ENCODE data around the gene NOS1. TPM values are rescaled to one million over a fixed set of nuclear protein-coding genes. Genes with fewer than 3 reads are reported as not detected.

NOS1 gene
- total RNA-seq, 1 experiment from 2014 or later, result not detected

DNA sequence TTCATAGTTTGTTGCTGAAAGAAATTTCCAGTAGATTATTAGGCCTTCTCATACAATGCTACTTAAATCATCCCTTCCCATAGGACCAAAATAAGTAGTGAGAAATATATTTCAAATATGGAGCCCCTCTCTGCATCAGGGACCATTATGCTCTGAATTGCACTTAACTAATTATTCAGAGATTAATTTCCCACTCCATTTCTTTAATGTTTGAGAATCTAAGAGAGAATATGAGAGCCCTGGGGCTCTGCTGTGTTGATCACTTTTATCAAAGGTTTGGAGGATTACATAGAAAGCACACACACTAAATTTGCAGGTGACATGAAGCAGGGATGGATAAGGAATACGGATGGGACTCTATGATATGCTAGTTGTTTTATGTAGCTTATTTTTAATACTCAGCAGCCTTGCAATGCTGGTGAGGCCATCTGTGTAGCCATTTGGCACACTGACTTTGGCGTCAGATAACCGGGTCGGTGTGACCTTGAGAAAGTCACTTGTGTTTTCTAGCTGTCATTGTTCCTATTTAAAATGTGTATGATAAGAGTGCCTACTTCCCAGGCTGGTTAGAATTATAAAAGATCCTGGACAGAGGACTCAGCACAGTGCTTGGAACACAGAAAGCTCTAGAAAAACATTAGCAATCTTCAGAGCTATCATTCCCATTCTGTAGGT, 121.2 kb downstream of the NOS1 start:
- BruUV-seq (replicated peaks), result no TSS peak
- peaks cover 8% of the 10 kb centered on the region for H3K9me3 Mint-ChIP-seq (ENCODE audit: unreplicated experiment)
- H3K27me3 Mint-ChIP-seq (ENCODE audit: insufficient read depth, unreplicated experiment), result no peaks in the 10 kb centered on the region
- TF ChIP-seq, protein P1, sequence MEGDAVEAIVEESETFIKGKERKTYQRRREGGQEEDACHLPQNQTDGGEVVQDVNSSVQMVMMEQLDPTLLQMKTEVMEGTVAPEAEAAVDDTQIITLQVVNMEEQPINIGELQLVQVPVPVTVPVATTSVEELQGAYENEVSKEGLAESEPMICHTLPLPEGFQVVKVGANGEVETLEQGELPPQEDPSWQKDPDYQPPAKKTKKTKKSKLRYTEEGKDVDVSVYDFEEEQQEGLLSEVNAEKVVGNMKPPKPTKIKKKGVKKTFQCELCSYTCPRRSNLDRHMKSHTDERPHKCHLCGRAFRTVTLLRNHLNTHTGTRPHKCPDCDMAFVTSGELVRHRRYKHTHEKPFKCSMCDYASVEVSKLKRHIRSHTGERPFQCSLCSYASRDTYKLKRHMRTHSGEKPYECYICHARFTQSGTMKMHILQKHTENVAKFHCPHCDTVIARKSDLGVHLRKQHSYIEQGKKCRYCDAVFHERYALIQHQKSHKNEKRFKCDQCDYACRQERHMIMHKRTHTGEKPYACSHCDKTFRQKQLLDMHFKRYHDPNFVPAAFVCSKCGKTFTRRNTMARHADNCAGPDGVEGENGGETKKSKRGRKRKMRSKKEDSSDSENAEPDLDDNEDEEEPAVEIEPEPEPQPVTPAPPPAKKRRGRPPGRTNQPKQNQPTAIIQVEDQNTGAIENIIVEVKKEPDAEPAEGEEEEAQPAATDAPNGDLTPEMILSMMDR (IDR thresholded peaks at IDR 0.05; ENCODE audit: unreplicated experiment), result no peak
- no peak overlapping the region for H3K27ac Mint-ChIP-seq (ENCODE audit: low read depth, unreplicated experiment)
- H3K36me3 Mint-ChIP-seq (ENCODE audit: insufficient read depth, unreplicated experiment), result no peaks in the 10 kb centered on the region
- DNase-seq (ENCODE audit: unreplicated experiment), result no peak
- ChIA-PET CTCF (interaction anchor here (0.6 to 1.8 kb wide), 12 partner anchors 11 to 616 kb away, joined by 3 to 10 read pairs (median 4); no protein-coding TSS in a partner anchor), POLR2A (interaction anchor here (0.6 kb wide), 1 partner anchor 142 kb away, joined by 3 read pairs; no protein-coding TSS in a partner anchor)
- intact Hi-C loops (cut with micrococcal nuclease), result no loop called here
- no peak overlapping the region for H3K4me3 Mint-ChIP-seq (ENCODE audit: unreplicated experiment)
- H3K4me1 Mint-ChIP-seq (ENCODE audit: insufficient read depth, unreplicated experiment), result no peaks in the 10 kb centered on the region

GRCh38 chr12:117236456-117237001, 124.9 kb downstream of the NOS1 start:
- intact Hi-C loops (cut with micrococcal nuclease), result loop anchor here (1.0 to 5.0 kb wide), 5 partner anchors 24 to 614 kb away; no protein-coding TSS in a partner anchor
- H3K36me3 Mint-ChIP-seq (ENCODE audit: insufficient read depth, unreplicated experiment), result no peaks in the 10 kb centered on the region
- CTCF ChIA-PET, result interaction anchor here (0.5 to 6.8 kb wide), 48 partner anchors 9 to 1181 kb away, joined by 3 to 63 read pairs (median 4); no protein-coding TSS in a partner anchor
- TF ChIP-seq, protein P1 (IDR thresholded peaks at IDR 0.05; ENCODE audit: unreplicated experiment), result peak; percentile 73
- no peak overlapping the region for H3K4me3 Mint-ChIP-seq (ENCODE audit: unreplicated experiment)
- no peak overlapping the region for H3K27ac Mint-ChIP-seq (ENCODE audit: low read depth, unreplicated experiment)
- H3K27me3 Mint-ChIP-seq (ENCODE audit: insufficient read depth, unreplicated experiment), result no peaks in the 10 kb centered on the region
- DNase-seq (ENCODE audit: unreplicated experiment), result peak; percentile 75
- H3K9me3 Mint-ChIP-seq (ENCODE audit: unreplicated experiment), result no peaks in the 10 kb centered on the region
- no TSS peak for BruUV-seq (replicated peaks)
- H3K4me1 Mint-ChIP-seq (ENCODE audit: insufficient read depth, unreplicated experiment), result no peaks in the 10 kb centered on the region
- POLR2A ChIA-PET, result no interaction called here

GRCh38 chr12:117235261-117235660, 126.2 kb downstream of the NOS1 start:
- ChIA-PET POLR2A (no interaction called here), CTCF (interaction anchor here (0.6 to 6.8 kb wide), 26 partner anchors 8 to 625 kb away, joined by 3 to 63 read pairs (median 6); no protein-coding TSS in a partner anchor)
- TF ChIP-seq, protein P1 (IDR thresholded peaks at IDR 0.05; ENCODE audit: unreplicated experiment), result no peak
- Mint-ChIP-seq H3K27ac (ENCODE audit: low read depth, unreplicated experiment) (no peak overlapping the region), H3K27me3 (ENCODE audit: insufficient read depth, unreplicated experiment) (no peaks in the 10 kb centered on the region), H3K4me3 (ENCODE audit: unreplicated experiment) (no peak overlapping the region), H3K9me3 (ENCODE audit: unreplicated experiment) (no peaks in the 10 kb centered on the region), H3K36me3 (ENCODE audit: insufficient read depth, unreplicated experiment) (no peaks in the 10 kb centered on the region), H3K4me1 (ENCODE audit: insufficient read depth, unreplicated experiment) (no peaks in the 10 kb centered on the region)
- BruUV-seq (replicated peaks), result no TSS peak
- intact Hi-C loops (cut with micrococcal nuclease), result loop anchor here (5.0 kb wide), 1 partner anchor 352 kb away; no protein-coding TSS in a partner anchor
- DNase-seq (ENCODE audit: unreplicated experiment), result no peak

- no peaks in the 10 kb centered on the region for H3K9me3 Mint-ChIP-seq (ENCODE audit: unreplicated experiment)
- BruUV-seq (replicated peaks), result no TSS peak
- TF ChIP-seq, protein P1 (IDR thresholded peaks at IDR 0.05; ENCODE audit: unreplicated experiment), result no peak
- CTCF ChIA-PET, result interaction anchor here (0.6 to 6.8 kb wide), 14 partner anchors 9 to 623 kb away, joined by 3 to 63 read pairs (median 18); no protein-coding TSS in a partner anchor
- no peaks in the 10 kb centered on the region for H3K4me1 Mint-ChIP-seq (ENCODE audit: insufficient read depth, unreplicated experiment)
- H3K36me3 Mint-ChIP-seq (ENCODE audit: insufficient read depth, unreplicated experiment), result no peaks in the 10 kb centered on the region
- H3K27ac Mint-ChIP-seq (ENCODE audit: low read depth, unreplicated experiment), result no peak overlapping the region
- POLR2A ChIA-PET, result no interaction called here
- intact Hi-C loops (cut with micrococcal nuclease), result no loop called here
- no peak for DNase-seq (ENCODE audit: unreplicated experiment)
- no peak overlapping the region for H3K4me3 Mint-ChIP-seq (ENCODE audit: unreplicated experiment)
- no peaks in the 10 kb centered on the region for H3K27me3 Mint-ChIP-seq (ENCODE audit: insufficient read depth, unreplicated experiment)
Observed at GRCh38 chr12:117234441-117234840, 127.0 kb downstream of the NOS1 start.
